Spleen (tissue), 11 donors: ENCODE data around the gene CENPP. TPM values are rescaled to one million over a fixed set of nuclear protein-coding genes. Genes with fewer than 3 reads are reported as not detected.

Experiments
- DNase-seq: peaks from one replicate; pipeline ENCODE4 v3.0.0-alpha.2; 2020
- H3K27ac ChIP-seq, 8 donors: fragments of 200-600 bp; sonication (generic) in 7 of 8; 1 replicate in 4 of 8; 2 replicates in 4 of 8; pipeline versions ENCODE4 v1.5.0 to v1.8.0; 2016 to 2021; ENCODE audit warnings: inconsistent platforms in 4 of 8, mild to moderate bottlenecking in 4 of 8, moderate library complexity in 1 of 8
- H3K27me3 ChIP-seq, 7 donors: fragments of 200-600 bp; sonication (generic) in 6 of 7; replicated peaks in 1 of 7; 1 replicate in 4 of 7; 2 replicates in 3 of 7; pipeline versions ENCODE4 v1.5.0 to v1.8.0; 2016 to 2021; ENCODE audit warnings: inconsistent platforms in 3 of 7, mild to moderate bottlenecking in 1 of 7
- H3K36me3 ChIP-seq, 6 donors: fragments of 200-600 bp; sonication (generic) in 5 of 6; 1 replicate in 4 of 6; 2 replicates in 2 of 6; pipeline versions ENCODE4 v1.5.0 to v1.8.0; 2016 to 2021; ENCODE audit warnings: inconsistent platforms in 2 of 6
- H3K4me1 ChIP-seq, 6 donors: fragments of 200-600 bp; sonication (generic) in 5 of 6; 1 replicate in 3 of 6; 2 replicates in 3 of 6; pipeline versions ENCODE4 v1.5.0 to v1.8.0; 2016 to 2021; ENCODE audit warnings: inconsistent platforms in 3 of 6
- H3K4me3 ChIP-seq, 8 donors: fragments of 200-600 bp; sonication (generic) in 7 of 8; 1 replicate in 4 of 8; 2 replicates in 4 of 8; pipeline versions ENCODE4 v1.5.0 to v1.8.0; 2016 to 2021; ENCODE audit warnings: inconsistent platforms in 4 of 8, mild to moderate bottlenecking in 4 of 8, moderate library complexity in 2 of 8
- H3K9me3 ChIP-seq, 8 donors: fragments of 200-600 bp; sonication (generic) in 7 of 8; 1 replicate in 4 of 8; 2 replicates in 4 of 8; pipeline versions ENCODE4 v1.5.0 to v1.8.0; 2016 to 2021; ENCODE audit warnings: inconsistent platforms in 4 of 8
- CTCF ChIP-seq, 11 experiments: fragments of 200-600 bp in 7 of 11; fragments of 450-650 bp in 4 of 11; sonication (generic) in 4 of 11; IDR thresholded peaks in 8 of 11; conservative IDR thresholded peaks in 3 of 11; 1 replicate in 7 of 11; 2 replicates in 4 of 11; pipeline versions ENCODE4 v1.4.0 to v1.8.0; 2016 to 2021; ENCODE audit warnings: antibody characterized with exemption in 11 of 11, inconsistent platforms in 4 of 11, mild to moderate bottlenecking in 1 of 11
- POLR2A ChIP-seq, 3 donors: fragments of 450-650 bp; IDR thresholded peaks; one replicate each; pipeline ENCODE4 v1.5.1; 2017; ENCODE audit warnings: antibody characterized with exemption in 3 of 3, mild to moderate bottlenecking in 1 of 3
- POLR2AphosphoS5 ChIP-seq, 3 donors: sonication (generic); formaldehyde crosslinking; IDR thresholded peaks; one replicate each; pipeline ENCODE4 v1.5.1; 2017; ENCODE audit warnings: antibody characterized with exemption in 3 of 3
- WGBS, 5 donors: extraction: QIAGEN DNeasy Blood & Tissue Kit in 3 of 5; methylation state at CpG; one replicate each; pipeline versions ENCODE4 v1.1.5 to v1.1.7; 2013 to 2018; 5-methylcytosine and 5-hydroxymethylcytosine counted together
- intact Hi-C: fragments of 100-400 bp; cut with DNase I; formaldehyde crosslinking; loops from one replicate; pipeline ENCODE4 v1.15.0; 2023; ENCODE audit warnings: low total_unique reads
- polyA plus RNA-seq, 3 donors: library from polyadenylated mRNA; stranded (reverse); fragments of 200-250 nt; gene quantifications; one replicate each; pipeline ENCODE4 v1.2.1, GENCODE V29; 2013
- total RNA-seq, 7 donors: library from RNA; depleted of rRNA in 3 of 7; stranded (reverse); fragments of >200 nt in 3 of 7; fragmentation: NEBNext Ultra II Directional in 4 of 7; extraction: Animal tissue kit (Norgen Biotek cat#: 25700) in 4 of 7; gene quantifications; one replicate each; pipeline versions ENCODE4 v1.1.0 to v1.2.1, GENCODE V29; 2016 to 2021
- donor health status: healthy with polysubstance abuse.
- donor health status: DM: no; HTN: no; CAD: no; lungs with moderate emphysema.
- donor health status: DM: no; HTN: no; CAD: no.
- donor health status: Bipolar disorder and iron deficiency.
- donor health status: healthy.
- donor health status: DM: no; HTN: no; CAD: no.
- donor health status: DM: yes; HTN: yes; CAD: no.

The CENPP gene
- total and polyA plus RNA-seq, 10 donors: 1.7 to 15.8 (median 6.2) TPM

DNA sequence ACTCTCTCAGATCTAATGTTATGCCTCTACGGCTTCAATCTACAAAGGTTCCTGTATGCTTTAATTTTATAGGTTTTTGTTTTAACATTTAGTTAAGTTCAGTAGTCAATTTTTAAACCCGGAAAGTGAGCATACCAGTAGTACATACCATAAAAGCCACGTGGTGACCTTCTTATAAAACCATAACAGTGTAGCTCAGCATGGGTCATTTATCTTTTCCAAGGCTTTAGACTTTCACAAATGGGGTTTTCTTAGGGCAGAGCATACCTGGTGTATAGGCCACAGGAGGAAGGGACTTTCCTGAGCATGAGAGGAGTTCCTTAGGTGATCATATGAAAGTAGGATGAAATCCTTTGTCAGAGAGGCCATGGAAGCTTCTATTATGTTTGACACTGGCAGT is 186.9 kb downstream of the CENPP start:
- DNase-seq: no peak
- no peak overlapping the region for H3K27ac ChIP-seq
- H3K4me1 ChIP-seq: no peaks in the 10 kb centered on the region
- 61 to 92% (median 76%) methylated on average over 3 of the region's 3 CpGs for WGBS, 5 donors
- TF ChIP-seq CTCF (IDR thresholded peaks at IDR 0.05 in 8 of 11, conservative IDR thresholded peaks at IDR 0.05 in 3 of 11): no peak
- TF ChIP-seq POLR2A (IDR thresholded peaks at IDR 0.05): no peak
- no peak for TF ChIP-seq POLR2AphosphoS5 (IDR thresholded peaks at IDR 0.05)
- no peaks in the 10 kb centered on the region for H3K27me3 ChIP-seq
- H3K9me3 ChIP-seq: no peaks in the 10 kb centered on the region
- intact Hi-C loops: no loop called here
- no peak overlapping the region for H3K4me3 ChIP-seq
- H3K36me3 ChIP-seq: no peaks in the 10 kb centered on the region

GRCh38 chr9:92513349-92513748 is 187.6 kb downstream of the CENPP start:
- no peak for DNase-seq
- Histone ChIP-seq H3K27me3 (no peaks in the 10 kb centered on the region), H3K9me3 (no peaks in the 10 kb centered on the region), H3K4me1 (no peaks in the 10 kb centered on the region), H3K27ac (no peak overlapping the region), H3K4me3 (no peak overlapping the region), H3K36me3 (no peaks in the 10 kb centered on the region)
- 72 to 86% (median 78%) methylated on average over 3 of the region's 3 CpGs for WGBS, 5 donors
- TF ChIP-seq CTCF (IDR thresholded peaks at IDR 0.05 in 8 of 11, conservative IDR thresholded peaks at IDR 0.05 in 3 of 11): no peak
- TF ChIP-seq POLR2AphosphoS5 (IDR thresholded peaks at IDR 0.05): no peak
- no peak for TF ChIP-seq POLR2A (IDR thresholded peaks at IDR 0.05)
- intact Hi-C loops: no loop called here

DNA sequence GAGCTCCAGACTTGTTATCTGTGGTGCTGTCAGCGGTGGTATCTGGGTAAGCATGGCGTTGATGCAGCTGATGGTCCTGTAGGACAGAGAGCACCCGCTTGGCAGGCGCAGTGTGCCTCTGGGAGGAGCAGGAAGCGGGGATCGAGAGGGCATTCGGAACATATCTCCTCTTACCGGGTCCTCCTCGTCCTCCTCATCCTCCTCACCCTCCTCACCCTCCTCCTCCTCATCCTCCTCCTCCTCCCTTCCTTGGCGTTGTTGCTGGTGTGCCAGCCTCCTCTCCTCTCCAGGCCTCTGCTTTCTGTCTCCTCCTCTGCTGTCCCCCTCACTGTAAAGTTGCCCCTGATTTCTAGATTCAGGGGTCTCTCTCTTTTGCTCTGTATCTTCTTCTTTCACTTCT is 188.9 kb downstream of the CENPP start:
- Histone ChIP-seq H3K27me3 (no peaks in the 10 kb centered on the region), H3K4me3 (no peak overlapping the region), H3K36me3 (no peaks in the 10 kb centered on the region), H3K9me3 (no peaks in the 10 kb centered on the region), H3K27ac (no peak overlapping the region), H3K4me1 (no peaks in the 10 kb centered on the region)
- intact Hi-C loops: no loop called here
- no peak for DNase-seq
- TF ChIP-seq CTCF (IDR thresholded peaks at IDR 0.05 in 8 of 11, conservative IDR thresholded peaks at IDR 0.05 in 3 of 11) (no peak), POLR2AphosphoS5 (IDR thresholded peaks at IDR 0.05) (no peak), POLR2A (IDR thresholded peaks at IDR 0.05) (no peak)
- WGBS, 5 donors: 90 to 96% (median 94%) methylated on average over 10 of the region's 10 CpGs

- 95 to 100% (median 100%) methylated on average over 1 of the region's 1 CpG for WGBS, 5 donors
- H3K27ac ChIP-seq: no peak overlapping the region
- no peak overlapping the region for H3K4me3 ChIP-seq
- H3K9me3 ChIP-seq: no peaks in the 10 kb centered on the region
- intact Hi-C loops: no loop called here
- no peak for TF ChIP-seq CTCF (IDR thresholded peaks at IDR 0.05 in 8 of 11, conservative IDR thresholded peaks at IDR 0.05 in 3 of 11)
- TF ChIP-seq POLR2A (IDR thresholded peaks at IDR 0.05): no peak
- no peak for TF ChIP-seq POLR2AphosphoS5 (IDR thresholded peaks at IDR 0.05)
- DNase-seq: no peak
- no peaks in the 10 kb centered on the region for H3K36me3 ChIP-seq
- H3K27me3 ChIP-seq: no peaks in the 10 kb centered on the region
- H3K4me1 ChIP-seq: no peaks in the 10 kb centered on the region
These were observed 190.8 kb downstream of the CENPP start for GRCh38 chr9:92516521-92516920.
